Stomach smooth muscle (tissue), 2 donors: ENCODE data around the gene HOOK1.

ENCODE experiments used
- H3K27ac ChIP-seq: one replicate; pipeline ENCODE4 v1.7.0; 2013; ENCODE audit warnings: mild to moderate bottlenecking, low read length, inconsistent platforms
- H3K27me3 ChIP-seq, 2 donors: one replicate each; pipeline ENCODE4 v1.7.0; 2013; ENCODE audit warnings: low read length in 2 of 2; ENCODE audit not compliant: insufficient read depth in 2 of 2, control insufficient read depth in 1 of 2
- H3K36me3 ChIP-seq, 2 donors: one replicate each; pipeline ENCODE4 v1.7.0; 2013; ENCODE audit warnings: low read length in 2 of 2; ENCODE audit not compliant: control insufficient read depth in 2 of 2, insufficient read depth in 2 of 2
- H3K4me1 ChIP-seq: one replicate; pipeline ENCODE4 v1.7.0; 2013; ENCODE audit warnings: low read length; ENCODE audit not compliant: control insufficient read depth, insufficient read depth
- H3K4me3 ChIP-seq, 2 donors: one replicate each; pipeline ENCODE4 v1.7.0; 2013; ENCODE audit warnings: low read length in 2 of 2
- H3K9ac ChIP-seq, 2 donors: one replicate each; pipeline ENCODE4 v1.7.0; 2013; ENCODE audit warnings: low read length in 2 of 2, mild to moderate bottlenecking in 1 of 2
- H3K9me3 ChIP-seq, 2 donors: one replicate each; pipeline ENCODE4 v1.7.0; 2013; ENCODE audit warnings: low read length in 2 of 2; ENCODE audit not compliant: control insufficient read depth in 2 of 2
- donor health status: healthy.
- donor health status: Pancreatic carcinoma.

The HOOK1 gene

GRCh38 chr1:59814901-59815825 lies at the start of gene HOOK1:
HOOK1 (plus strand) TSS chr1:59814949; CDS start chr1:59815118, 169 bp downstream.
- Histone ChIP-seq H3K36me3 (no peaks in the 10 kb centered on the region), H3K4me1 (peaks cover 5% of the 10 kb centered on the region), H3K9me3 (no peaks in the 10 kb centered on the region), H3K27me3 (peaks cover 22 to 32% of the 10 kb centered on the region in 2 donors), H3K27ac (no peak within 1 kb of the TSS), H3K9ac (no peak within 1 kb of the TSS), H3K4me3 (peak within 1 kb of the TSS in 1 of 2 donors; percentile 44)

DNA sequence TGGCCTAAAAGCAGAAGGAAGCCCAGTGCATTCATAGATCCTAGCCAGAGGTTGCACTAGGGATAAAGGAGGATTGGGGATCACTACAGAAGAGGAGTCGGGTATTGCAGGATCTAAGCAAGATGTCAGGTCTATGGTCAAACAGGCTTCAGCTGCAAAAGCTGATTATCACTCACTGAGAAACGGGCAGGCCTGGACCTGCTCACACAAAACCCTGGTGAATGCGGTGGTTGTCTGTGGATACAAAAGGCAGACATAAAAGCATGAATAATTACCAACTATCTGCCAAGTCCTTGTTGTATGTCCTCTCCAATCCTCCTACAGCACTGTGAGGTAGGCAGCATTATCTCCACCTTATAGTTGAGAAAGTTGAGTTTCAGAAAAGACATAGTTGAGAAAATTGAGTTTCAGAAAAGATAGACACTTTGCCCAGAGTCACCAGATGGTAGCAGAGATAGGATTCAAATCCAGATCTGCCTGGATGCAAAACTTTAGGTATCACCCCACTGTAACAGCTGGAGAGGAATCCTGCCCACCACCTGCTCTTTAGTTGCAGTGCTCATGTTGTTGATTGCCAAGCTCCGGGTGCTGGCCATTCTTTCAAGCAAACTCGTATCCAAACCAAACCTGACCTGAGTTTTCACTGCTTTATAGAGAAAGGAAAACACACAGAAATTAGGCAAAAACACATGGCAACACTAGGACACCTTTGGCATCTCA lies 49.6 kb upstream of the HOOK1 start:
- Histone ChIP-seq H3K4me1 (no peaks in the 10 kb centered on the region), H3K4me3 (no peak overlapping the region), H3K27me3 (no peaks in the 10 kb centered on the region), H3K36me3 (no peaks in the 10 kb centered on the region), H3K27ac (no peak overlapping the region), H3K9ac (no peak overlapping the region), H3K9me3 (no peaks in the 10 kb centered on the region)

DNA sequence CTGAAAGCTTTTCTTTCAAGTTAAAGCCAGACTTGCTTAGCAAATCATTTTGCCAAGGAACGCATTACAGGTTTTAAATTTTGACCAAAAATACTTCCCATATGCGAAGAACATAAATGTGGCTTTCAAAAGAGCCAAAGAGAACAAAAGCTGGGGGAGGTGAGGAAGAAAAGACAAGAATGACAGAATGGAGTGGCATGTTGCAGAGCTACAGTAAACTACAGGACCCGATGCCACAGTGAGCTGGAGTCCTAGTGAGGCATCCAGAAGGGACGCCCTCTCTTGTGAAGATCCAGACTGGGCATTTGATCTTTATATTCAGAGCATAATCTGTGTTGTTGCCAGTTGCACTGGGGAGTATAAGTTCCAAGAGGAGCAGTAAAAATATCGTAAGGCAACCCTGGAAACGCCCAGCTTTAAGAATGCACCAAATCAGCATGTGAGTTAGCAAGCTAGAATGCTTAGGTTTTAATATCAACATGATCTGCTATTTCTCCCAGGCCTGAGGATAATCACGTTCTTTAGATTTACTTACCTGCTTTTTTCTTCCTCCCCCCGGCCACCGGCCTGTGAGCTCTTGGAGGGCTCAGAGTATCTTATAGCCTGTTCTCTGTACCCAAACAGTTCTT lies 48.4 kb upstream of the HOOK1 start:
- Histone ChIP-seq H3K27ac (no peak overlapping the region), H3K36me3 (no peaks in the 10 kb centered on the region), H3K9ac (no peak overlapping the region), H3K27me3 (no peaks in the 10 kb centered on the region), H3K4me3 (no peak overlapping the region), H3K9me3 (no peaks in the 10 kb centered on the region), H3K4me1 (no peaks in the 10 kb centered on the region)

- Histone ChIP-seq H3K4me1 (no peaks in the 10 kb centered on the region), H3K4me3 (no peak overlapping the region), H3K27me3 (no peaks in the 10 kb centered on the region), H3K9ac (no peak overlapping the region), H3K9me3 (no peaks in the 10 kb centered on the region), H3K27ac (no peak overlapping the region), H3K36me3 (no peaks in the 10 kb centered on the region)
These were observed 47.6 kb upstream of the HOOK1 start for GRCh38 chr1:59767119-59767518.

DNA sequence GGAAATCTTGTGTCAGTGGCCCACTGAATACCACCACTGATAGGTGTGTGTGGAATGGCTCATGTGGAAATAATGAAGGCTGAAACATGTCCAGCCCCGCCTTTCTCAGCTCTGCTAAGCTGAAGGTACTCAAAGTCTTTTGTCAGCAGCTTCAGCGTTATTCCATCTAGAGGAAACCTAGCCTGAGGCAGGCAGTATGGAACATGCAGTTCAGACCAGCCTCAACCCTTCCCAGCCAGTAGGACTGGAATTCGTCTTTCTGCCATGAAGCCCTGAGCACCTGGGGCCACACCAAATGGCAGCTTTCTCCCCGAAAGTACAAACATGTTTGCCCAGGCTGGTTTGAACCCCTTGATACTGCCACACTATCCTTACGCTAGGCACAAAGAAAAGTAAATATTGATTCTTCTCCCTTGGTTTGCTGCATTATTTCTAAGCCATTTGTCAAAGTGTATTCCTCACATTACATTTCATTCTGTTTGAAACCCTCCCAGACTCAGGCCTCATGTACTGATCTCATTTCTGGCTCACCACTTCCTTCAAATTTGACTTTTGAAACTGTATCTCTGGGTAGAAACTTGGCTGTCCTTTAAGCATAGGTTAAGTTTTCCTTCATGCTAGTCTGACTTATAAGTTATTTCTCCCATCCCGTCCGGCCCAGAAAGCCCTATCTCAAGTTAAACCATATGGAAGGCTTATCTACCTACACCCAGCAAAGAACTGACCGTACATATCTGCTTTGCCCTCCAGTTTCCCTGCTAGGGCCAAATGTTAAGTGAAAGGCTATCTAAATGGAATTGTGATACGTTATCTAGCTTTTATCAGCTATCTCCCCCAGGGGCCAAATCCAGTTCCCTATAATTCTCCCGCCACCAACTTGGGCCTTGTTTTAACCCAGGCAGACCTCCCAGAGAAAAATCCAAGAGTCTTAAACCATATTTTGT lies 45.7 kb upstream of the HOOK1 start:
- Histone ChIP-seq H3K4me3 (no peak overlapping the region), H3K4me1 (no peaks in the 10 kb centered on the region), H3K27me3 (no peaks in the 10 kb centered on the region), H3K36me3 (no peaks in the 10 kb centered on the region), H3K9me3 (no peaks in the 10 kb centered on the region), H3K9ac (no peak overlapping the region), H3K27ac (no peak overlapping the region)

DNA sequence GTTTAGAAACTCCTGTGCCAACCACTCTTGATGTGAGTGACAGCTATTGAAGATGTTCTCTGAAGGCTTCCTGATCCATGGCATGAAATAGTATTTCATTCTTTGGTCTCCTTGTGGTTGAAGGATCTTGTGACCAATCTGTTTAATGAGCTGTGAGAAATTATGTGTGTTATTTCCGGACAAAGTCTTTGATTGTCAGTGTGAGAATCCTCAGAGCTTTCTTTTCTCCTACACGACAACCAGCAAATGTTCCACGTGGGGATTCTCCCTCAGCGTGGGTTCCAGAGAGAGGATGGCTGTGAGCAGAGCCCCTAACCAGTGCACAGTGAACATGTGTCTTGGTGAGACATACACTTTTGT lies 45.0 kb upstream of the HOOK1 start:
- no peak overlapping the region for H3K9ac ChIP-seq

DNA sequence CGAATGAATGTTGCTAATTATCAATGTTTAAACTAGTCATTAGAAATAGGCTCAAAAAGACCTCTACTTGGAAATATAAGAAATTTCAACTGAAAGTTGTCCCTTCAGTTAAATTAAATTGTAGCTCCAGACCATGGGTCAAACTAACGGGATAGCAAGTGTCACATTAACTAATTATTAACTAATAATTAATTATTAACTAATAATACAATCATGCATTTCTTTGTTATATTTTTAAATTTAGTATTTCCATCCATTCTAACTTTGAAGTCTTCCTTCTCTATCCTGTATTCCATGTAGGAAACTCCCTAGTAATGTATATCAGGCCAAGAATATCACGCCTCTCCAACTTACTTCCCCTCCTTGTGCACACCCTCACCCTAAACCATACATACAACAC lies 43.4 kb upstream of the HOOK1 start:
- Histone ChIP-seq H3K9me3 (no peaks in the 10 kb centered on the region), H3K4me1 (no peaks in the 10 kb centered on the region), H3K27me3 (no peaks in the 10 kb centered on the region), H3K4me3 (no peak overlapping the region), H3K27ac (no peak overlapping the region), H3K9ac (no peak overlapping the region), H3K36me3 (no peaks in the 10 kb centered on the region)

More for the DNA sequence above, 45.0 kb upstream of the HOOK1 start:
- Histone ChIP-seq H3K4me1 (no peaks in the 10 kb centered on the region), H3K27ac (no peak overlapping the region), H3K4me3 (no peak overlapping the region), H3K9me3 (no peaks in the 10 kb centered on the region), H3K36me3 (no peaks in the 10 kb centered on the region), H3K27me3 (no peaks in the 10 kb centered on the region)

DNA sequence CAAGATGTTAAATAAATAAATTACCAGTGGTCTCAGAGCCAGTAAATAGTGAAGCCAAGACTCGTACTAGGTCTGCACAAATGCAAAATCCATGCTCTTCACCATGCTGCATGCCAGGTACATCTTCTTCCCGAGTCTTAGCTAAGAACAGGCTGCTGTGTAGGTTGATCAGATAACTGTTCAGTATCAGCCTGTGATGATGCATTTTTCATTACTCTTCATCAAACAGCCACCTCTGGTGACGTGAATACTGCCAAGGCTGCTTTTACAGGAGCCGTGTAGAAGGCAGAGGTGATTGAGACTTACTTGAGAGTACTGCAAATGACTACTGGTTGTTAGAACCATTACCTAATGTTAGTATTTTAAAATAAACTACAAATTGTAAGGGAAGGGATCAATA lies 39.3 kb upstream of the HOOK1 start:
- Histone ChIP-seq H3K9ac (no peak overlapping the region), H3K9me3 (no peaks in the 10 kb centered on the region), H3K27me3 (no peaks in the 10 kb centered on the region), H3K4me1 (peaks cover 3% of the 10 kb centered on the region), H3K4me3 (no peak overlapping the region), H3K27ac (no peak overlapping the region), H3K36me3 (no peaks in the 10 kb centered on the region)

DNA sequence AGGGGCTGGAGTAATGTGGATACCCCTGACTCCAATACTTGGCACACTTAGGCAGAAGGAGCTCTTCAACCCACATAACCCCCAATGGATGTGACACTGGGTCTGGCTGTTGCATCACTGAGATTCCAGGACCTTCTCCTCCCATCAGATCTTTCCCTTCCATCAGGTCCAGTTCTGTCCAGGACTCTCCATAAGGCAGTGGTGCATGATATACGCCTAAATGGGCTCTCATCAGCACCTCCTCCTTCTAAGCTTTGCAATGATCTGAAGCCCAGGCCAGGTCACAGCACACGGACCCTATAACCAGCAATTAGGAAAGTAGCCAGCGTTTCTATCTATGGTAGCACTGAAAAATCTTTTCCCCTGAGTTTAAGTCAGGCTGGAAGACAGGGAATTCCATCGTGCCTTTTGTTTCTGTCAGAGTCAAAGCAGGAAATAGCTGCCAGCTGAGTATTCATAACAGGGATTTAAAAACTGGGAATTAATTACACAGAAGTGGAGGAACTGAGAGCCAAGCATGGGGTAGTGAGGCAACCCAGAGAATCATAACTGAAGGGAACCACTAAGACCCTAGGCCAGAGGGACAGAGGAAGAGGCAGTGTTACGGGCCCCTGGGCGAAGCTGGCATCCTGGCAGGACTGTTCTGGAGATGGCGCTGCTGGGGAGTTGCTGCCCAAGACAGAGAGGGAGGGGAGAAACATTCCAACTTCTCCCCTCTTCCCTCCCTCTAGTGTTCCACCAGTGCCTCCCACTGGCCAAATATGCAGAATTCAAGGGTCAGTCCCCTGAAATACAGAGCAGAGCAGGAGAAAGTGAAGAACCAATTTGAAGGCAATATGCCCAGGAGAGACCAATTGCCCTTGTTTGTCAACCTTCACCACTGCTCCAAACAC lies 37.5 kb upstream of the HOOK1 start:
- no peaks in the 10 kb centered on the region for H3K27me3 ChIP-seq
- H3K4me1 ChIP-seq = peaks cover 3% of the 10 kb centered on the region
- H3K27ac ChIP-seq = no peak overlapping the region
- H3K4me3 ChIP-seq = no peak overlapping the region
- H3K36me3 ChIP-seq = no peaks in the 10 kb centered on the region
- H3K9me3 ChIP-seq = no peaks in the 10 kb centered on the region
- no peak overlapping the region for H3K9ac ChIP-seq
